LHCN-M2 (cell line): Measurements from ENCODE around the gene ERAP2. TPM values are rescaled to one million over a fixed set of nuclear protein-coding genes. Genes with fewer than 3 reads are reported as not detected.

Experiments used
- DNase-seq: peaks from one replicate; pipeline ENCODE4 v3.0.0-alpha.2; 2012; ENCODE audit warnings: low read depth
- total RNA-seq: library from RNA; depleted of rRNA; stranded (reverse); fragments of >200 nt; gene quantifications from 2 replicates; pipeline ENCODE4 v1.2.3, GENCODE V29; 2014

The ERAP2 gene
- total RNA-seq, 1 experiment from 2014 or later = 26.9 TPM

DNA sequence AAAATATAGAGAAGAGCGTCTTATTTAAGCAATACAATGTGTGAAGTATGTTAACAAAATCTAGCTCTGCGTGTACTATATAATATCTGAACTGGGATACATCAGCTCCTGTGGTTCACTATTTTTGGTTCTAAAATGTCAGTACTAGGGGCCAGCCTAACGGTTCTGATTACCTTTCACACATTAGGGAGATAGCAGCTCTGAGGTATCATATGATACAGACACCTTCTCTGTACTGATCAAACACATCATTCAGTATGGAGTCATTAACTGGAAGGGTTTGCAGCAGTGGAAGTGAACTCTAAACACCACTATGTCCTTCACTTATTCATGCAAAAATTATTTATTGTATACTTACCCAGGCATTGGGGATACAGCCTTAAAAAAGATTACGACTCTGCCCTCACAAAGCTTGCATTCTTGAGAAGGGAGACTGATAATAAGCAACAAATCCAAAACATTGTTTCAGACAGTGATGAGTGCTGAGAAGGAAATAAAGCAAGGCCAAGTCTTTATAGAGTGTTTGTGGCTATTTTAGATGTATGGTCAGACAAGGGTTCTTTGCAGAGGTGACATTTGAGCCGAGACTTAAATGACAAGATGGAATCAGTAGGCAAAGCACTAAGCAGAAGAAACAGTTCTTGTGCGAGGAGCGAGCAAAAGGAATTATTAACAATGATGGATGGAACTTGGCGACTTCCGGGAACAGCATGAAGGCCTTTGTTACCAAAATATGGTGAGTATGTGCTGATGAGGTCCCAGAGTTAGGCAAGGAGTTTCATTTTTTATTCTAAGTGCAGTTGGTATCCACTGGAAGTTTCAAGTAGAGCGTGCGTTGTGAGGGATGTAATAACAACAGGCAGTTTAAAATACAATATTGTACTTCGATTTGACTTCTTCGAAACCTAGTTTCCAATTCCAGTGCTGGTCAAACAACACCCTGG lies 57.7 kb downstream of the ERAP2 start:
- DNase-seq = peak; percentile 11

DNA sequence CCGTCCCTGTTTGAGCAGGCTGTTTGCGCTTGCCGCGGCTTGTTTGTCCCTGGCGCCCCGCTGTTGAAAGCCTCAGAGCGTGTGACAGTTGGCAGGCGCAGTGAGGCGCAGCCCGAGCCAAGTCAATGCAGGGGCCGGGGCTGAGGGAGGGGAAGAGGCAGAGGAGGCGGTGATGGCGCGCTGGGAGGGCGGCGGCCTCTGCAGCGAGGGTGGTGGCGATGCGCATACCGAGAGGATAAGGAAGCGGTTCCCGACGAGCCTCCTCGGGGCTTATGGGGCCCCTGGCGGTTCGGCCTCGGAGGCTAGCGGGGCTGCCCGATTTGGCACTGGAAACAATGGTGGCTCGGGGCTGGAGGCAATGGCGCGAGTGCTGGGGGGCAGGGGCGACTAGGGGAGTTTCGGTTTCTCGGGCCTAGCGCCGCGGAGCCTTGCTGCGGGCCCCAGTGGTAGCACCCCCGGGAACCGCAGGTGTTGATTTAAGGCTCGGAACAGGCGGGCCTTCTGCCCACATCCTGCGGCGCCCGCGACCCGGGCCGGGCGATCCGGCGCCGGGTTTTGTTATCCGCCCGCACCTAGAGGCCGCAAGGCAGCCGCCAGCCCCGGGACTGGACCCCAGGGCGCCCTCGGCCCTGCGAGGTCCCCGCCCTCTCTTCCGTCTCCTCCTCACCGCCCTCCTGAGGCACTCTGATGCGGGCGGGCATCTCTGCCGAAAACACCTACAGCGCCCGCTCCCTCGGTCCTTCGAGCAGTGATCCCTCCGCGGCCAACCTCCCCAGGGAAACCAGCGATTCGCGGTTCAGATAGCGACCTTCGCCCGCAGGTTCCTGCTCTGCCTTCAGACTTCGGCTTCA lies 58.6 kb downstream of the ERAP2 start:
- peak; percentile 94 for DNase-seq

DNA sequence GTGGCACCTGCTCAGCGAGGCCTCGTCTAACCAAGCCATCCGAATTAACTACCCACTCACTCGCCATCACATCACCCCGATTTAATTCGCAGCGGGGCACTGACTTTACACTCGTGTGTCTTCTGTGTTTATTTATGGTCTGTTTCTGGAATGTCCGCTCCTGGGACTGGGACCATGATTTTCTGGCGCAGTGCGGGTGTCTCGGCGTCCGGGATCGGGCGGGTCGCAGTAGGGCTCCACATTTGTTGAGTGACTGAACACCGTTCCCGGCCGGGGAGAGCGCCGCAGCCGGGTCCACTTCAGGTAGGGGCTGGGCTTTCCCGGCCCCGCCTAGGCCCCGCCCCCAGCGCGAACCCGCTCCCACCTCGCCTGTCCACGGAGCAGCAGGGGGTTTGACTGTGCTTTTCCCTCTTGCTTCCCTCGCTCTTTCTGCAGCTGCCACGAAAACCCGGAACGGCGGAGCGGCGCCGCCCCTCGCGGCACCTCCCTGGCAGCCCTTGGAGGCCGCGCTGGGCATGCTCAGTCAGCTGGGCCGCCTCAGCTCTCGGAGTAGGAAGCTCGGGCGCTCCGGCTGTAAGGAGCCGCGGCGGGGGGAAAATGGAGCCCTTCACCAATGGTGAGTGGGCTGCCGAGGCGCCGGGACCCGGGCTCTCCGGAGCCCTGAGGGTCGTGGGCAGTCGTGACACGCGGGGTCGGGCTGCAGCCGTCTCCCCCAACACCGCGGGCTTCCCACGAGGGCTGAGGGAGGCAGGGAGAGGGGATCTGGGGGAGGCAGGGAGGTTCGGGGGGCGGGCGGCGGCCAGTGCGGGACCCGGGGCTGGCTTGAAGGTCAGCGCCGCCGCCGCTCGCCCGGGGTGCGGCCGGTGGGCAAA lies 59.5 kb downstream of the ERAP2 start, which contains the start of gene LNPEP:
Gene LNPEP, plus strand, starts transcription at position 522 of the 872 bp plus-strand sequence. Its CDS starts 76 bp downstream, at position 598.
- DNase-seq = peak; percentile 96

DNA sequence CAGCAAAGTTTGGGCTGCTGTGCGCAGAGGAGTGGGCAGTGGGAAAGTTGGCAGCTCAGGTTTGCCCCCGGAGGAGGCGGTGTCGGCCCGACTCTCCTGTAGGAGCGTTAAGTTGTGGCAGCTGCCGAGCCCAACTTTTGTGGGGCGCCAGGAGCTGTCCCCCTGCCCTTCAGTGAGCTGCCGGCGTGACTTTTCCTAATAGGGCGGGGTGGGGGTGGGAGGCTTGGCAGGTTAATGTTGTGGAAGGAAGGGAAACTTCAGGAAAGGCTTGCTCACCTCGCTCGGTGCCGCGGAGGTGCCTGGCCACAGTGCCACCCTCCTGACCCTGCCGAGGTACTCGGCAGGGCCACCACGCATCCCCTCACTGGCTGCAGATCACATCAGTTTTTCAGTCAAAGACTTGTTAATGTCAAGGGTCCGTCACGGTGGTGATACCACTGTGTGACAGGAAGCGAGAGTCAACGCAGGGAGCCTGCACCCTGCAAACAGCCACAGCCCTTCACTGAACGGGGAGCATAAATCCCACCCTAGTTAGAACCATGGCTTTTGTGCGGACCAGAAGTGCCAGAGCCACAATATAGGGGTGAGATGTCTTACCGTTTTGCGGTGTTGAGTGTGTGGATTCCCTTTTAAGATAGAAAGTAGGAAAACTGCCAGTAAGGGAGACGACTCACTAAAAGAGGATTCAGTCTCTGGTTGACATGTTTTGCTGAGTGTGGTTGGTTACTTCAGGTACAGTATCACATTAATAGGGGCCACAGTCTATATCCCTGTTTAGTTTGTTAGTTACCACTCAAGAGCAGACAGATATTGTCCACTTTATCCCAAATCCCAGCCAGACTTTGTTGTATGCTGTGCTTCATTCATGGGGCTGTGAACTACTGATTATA lies 60.4 kb downstream of the ERAP2 start:
- peak; percentile 26 for DNase-seq

DNA sequence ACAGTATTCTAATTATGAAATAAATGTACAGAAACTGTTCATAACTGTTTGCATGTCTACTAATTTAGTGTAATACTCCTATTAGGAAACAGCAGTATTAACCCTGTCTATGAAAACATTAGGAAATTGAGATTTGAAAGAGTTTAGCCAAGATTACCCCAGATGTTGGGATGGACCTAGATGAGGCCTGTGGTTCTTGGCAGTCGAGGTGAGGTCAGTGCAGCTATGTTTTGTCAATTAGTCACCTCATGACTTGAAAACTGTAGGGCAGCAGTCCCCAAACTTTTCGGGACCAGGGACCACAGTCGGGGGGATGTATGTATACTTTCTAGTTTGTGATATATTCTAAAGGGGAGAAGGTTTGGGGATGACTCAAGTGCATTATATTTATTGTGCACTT lies 64.3 kb downstream of the ERAP2 start:
- DNase-seq = peak; percentile 35

DNA sequence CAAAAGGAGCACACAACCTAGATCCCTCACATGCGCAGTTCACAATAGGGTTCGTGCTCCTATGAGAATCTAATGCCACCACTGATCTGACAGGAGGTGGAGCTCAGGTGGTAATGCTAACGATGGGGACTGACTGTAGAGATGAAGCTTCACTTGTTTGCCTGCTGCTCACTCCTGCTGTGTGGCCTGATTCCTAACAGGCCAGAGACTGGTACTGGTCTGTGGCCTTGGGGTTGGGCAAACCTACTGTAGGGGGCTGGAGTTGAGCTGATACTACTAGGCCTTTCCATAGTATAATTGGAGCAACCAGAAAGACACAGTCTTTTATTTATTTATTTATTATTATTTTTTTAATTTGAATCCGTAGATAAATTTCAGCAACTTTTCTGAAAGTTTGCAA lies 64.8 kb downstream of the ERAP2 start:
- no peak for DNase-seq

DNA sequence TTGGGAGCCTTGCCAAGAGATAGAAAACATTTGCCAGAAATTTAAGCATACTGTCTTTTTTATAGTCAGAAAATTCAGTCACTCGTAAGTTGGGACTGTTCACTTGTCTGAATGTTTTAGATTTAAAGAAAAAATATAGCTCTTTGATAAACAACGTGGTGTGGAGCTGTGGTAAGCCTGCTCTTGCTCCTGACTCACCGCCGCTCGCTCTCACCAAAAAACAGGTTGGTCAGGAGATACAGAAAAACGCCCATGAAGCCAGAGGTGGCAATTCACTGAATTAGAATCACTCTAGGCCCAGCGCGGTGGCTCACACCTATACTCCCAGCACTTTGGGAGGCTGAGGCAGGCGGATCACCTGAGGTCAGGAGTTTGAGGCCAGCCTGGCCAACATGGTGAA lies 65.8 kb downstream of the ERAP2 start:
- DNase-seq = no peak

DNA sequence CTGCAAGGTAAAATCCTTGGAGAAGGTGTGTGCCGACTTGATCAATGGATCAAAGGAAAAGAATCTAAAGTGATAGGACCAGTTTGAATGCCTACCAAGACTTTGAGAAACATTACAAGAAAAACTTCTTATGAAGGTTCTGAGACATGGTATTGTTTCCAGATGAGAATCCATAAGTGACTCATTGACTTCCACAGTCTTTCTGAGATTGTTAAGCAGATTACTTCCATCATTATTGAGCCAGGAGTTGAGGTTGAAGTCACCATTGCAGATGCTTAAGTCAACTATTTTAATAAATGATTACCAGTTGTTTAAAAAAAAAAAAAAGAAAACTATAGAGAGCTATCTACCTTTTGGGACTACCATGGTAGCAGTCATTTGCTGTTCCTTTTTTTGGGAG lies 66.6 kb downstream of the ERAP2 start:
- no peak for DNase-seq

DNA sequence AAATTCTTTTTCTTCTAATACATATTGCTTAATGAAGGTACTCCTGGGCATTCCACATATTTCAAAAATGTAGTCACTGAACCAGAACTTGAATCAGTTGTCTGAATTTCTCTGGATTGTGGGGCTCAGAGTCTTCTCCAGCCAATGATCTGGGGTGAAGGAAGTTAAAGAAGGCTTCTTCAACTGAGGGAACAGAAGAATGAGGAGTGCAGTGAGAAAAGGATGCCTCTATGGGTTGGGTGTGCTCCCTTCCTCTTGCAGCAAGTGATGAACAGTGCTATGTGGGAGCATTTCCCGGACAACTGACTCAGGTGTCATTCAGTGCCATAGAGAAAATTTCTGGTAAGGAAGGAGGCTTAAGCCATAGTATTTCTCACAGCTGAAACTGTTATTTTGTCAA lies 67.5 kb downstream of the ERAP2 start:
- no peak for DNase-seq

DNA sequence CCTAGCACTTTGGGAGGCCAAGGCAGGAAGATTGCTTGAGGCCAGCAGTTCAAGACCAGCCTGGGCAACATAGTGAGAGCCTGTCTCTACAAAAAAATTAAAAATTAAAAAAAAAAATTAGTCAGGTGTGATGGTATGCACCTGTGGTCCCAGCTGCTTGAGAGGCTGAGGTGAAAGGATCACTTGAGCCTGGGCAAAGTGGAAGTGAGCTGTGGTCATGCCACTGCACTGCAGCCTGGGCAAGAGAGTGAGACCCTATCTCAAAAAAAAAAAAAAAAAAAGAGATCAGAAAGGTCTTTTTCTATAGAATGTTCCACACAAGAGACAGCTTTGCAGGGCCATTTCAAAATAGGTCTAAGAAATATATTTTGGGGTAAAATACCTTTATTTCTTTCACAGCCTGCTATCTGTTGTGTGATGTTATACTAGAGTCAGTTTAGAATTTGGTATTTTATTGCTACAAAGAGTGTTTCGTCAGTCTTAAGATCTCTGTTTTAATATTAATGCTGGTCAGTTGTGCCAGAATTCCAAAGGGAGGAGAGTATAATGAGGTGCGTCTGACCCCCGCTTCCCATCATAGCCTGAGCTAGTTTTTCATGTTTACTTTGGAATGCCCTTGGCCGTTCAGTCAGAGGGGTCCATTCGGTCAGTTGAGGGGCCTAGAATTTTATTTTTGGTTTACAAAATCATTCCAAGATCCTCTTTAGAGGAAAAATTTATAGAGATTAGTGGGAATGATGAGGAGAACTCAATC lies 69.0 kb downstream of the ERAP2 start:
- DNase-seq = no peak

DNA sequence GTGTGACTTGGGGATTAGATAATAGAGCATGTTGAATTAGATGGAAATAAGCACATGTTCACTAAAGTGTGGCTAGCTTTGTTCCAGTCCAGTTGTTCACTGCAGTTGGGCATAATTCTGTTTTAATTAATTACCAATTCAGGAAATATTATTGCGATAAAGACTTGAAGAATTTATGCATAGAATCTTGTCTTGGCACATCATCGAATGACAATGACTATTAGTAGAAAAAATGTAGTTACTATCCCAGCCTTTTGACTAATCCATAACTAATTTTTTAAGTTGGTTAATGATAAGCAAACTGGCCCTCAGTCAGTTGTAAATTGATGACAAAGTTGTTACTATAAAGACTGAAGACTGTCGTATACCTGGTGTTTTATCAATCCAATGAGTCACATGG lies 70.1 kb downstream of the ERAP2 start:
- DNase-seq = no peak

DNA sequence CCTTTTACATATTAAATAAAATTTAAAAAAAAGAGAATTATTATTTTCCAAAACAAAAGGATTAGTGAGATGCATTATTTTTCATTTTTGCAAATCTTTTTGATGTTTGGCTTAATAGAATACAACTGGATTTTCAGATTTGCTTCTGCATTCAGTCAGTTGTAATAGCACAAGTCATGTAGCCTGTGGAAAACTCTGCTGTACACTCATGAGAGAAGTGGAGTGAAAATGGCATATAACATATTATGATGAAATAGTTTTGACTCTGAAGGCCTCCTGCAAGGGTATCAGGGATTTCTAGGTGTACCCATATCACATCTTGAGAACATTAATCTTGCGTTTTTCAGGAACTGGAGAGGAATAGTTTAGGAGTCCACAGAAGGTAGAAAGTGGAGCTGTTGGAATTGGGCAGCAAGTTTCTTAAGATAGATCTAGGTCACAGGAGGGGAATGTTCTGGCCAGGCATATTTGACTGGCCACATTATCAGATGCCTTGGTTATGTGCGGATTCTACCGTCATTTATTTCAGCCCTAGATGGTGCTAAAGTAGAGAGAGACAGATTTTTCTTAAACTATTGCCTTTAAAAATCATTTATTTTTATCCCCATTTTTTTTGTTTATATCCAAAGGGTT lies 75.9 kb downstream of the ERAP2 start:
- DNase-seq = no peak

DNA sequence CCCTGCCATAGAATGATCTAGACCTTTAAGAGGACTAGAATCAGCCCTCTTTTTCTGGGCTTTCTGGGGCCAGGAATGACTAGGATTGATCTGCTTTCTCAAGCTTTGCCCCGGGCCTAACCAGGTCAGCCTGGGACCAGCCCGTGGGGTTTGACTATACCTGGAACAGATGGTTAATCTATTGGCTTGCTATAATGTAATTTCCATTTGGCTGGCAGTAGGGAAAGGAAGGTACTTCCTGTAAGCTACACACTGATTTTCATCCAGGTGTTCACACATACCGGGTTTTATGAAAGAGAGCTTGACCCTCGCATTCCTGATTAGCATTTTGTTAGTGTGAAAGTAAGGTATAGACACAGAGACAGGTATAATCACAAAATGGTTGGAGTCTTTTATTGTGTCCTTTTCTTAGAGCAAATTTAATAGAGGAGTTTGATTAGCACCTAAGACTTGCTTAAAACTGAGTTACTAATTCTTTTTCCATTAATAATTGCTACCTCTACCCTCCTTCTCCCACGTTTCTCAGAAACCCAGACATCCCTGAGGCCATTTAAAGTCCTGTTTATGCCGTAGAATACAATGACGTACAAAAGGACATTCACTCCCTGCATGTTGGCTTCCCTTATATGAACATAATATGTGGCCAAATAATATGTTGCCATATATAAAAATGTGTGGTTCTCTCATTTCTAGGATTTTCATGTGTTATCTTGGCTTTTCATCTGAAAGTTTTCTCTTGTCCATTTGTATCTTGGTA lies 76.9 kb downstream of the ERAP2 start:
- no peak for DNase-seq

DNA sequence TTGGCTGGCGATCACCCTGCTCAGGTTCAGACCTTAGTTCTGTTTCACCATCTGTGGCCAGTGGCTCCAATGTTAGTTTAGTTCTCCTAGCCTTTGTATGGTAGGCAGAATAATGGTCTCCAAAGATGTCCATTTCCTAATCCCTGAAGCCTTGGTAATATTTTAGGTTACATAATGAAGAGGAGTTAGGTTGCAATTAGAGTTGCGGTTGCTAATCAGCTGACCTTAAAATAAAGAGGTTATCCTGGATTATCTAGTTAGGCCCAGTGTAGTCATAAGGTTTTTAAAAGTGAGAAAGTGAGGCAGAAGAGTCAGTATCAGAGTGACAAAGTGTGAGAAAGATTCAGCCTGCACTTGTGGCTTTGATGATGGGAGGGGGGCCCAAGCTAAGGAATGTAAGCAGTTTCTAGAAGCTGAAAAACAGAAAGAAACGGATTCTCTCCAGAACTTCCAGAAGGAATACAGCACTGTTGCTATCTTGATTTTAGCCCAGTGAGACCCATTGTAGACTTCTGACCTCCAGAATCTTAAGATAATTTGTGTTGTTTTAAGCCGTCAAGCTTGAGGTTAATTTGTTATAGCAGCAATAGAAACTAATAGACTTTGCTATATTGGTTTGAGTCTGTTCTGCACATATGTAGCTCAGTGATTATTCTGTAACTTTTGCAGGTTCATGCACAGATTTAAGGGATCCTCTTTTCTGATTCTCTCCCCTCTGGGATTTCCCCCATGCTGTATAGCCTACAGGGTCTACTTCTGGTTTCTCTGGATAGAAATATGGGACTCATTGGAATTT lies 81.2 kb downstream of the ERAP2 start:
- DNase-seq = no peak

DNA sequence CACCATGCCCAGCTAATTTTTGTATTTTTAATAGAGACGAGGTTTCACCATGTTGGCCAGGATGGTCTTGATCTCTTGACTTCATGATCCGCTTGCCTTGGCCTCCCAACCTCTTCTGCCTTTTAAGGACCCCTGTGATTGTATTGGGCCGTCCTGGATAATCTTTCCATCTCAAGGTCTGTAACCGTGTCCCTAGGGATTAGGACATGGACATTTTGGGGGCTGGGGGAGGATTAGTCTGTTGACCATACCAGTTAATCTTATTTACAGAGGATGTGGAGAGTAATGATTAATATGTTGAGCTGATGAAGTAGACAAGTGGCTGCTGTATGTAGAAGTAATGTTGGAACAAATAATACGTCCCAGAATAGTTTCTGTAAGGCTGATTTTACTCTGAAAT lies 82.7 kb downstream of the ERAP2 start:
- no peak for DNase-seq

DNA sequence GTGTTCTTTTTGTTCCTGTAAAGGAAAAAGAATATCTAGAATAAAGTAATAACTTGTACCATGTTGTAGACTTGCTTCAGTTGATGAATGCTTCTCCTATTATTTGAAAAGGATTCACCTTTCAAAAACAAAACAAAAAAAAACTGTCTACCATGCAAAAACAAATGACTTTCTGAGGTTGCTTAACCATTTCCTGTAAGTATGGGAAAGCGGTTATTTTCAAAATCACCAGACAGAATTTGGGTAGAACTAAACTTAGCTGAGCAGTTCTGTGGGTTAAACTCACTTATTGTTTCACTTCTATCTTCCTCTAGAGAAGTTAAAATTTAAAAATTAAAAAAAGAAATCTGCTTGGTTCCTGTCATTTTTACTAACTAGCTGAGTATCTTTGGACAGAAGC lies 84.8 kb downstream of the ERAP2 start:
- DNase-seq = no peak

DNA sequence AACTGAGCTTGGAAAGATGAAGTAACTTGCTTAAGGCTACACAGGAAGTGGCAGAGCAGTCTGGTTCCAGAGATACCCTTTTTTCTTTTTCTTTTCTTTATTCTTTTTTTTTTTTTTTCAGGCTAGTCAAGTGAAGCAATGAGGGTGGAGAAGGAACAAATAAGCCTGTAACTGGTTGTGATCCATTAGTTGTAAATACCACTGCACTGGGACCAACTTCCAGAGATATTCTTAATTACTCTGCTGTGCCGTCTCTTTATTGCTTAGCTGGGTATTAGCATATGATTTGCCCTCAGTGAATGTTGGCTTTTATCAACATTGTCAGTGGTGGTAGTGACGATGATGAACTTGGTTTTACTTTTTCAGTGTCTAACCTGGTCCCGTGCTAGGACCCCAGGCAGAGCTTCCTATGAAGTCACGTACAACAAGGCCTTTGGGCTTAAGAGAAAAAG lies 86.3 kb downstream of the ERAP2 start:
- no peak for DNase-seq
